ENCODE measurements around the gene RAET1G. TPM values are rescaled to one million over a fixed set of nuclear protein-coding genes. Genes with fewer than 3 reads are reported as not detected.

RAET1G gene
- total and polyA plus RNA-seq, 2 of the 13 experiments (the other 11 are each of a cell fraction or from before 2014, with no cell fraction given) = not detected

GRCh38 chr6:149899486-149899885, 23.4 kb downstream of the RAET1G start (continued):
- TF ChIP-seq ASH2L (IDR thresholded peaks at IDR 0.05; ENCODE audit: insufficient read length, low read depth, low read length) (no peak), MED13 (CRISPR knock-in tag; IDR thresholded peaks at IDR 0.05) (no peak), MTA1 (CRISPR knock-in tag; IDR thresholded peaks at IDR 0.05; ENCODE audit: borderline replicate concordance) (no peak)

GRCh38 chr6:149898966-149899365, 24.0 kb downstream of the RAET1G start:
- CTCF ChIA-PET (ENCODE audit: low intra/inter-chr PET ratio, low total read pairs) = no interaction called here

More at GRCh38 chr6:149898966-149899365, 24.0 kb downstream of the RAET1G start:
- Histone ChIP-seq H3K27ac (ENCODE audit: extremely low read length, insufficient read depth, low read length) (no peak overlapping the region), H3K4me2 (ENCODE audit: low read depth, low read length) (no peak overlapping the region), H3K4me3 (replicated peaks in 1 of 3; ENCODE audit: insufficient read depth in 1 of 3, low read depth in 2 of 3, low read length in 3 of 3) (no peak overlapping the region), H3K27me3 (ENCODE audit: control insufficient read depth in 1 of 2, insufficient read depth in 2 of 2, low read length in 2 of 2) (peaks cover 7 to 71% of the 10 kb centered on the region in 2 experiments), H3K79me2 (ENCODE audit: insufficient read depth, low read length) (no peaks in the 10 kb centered on the region), H3K9me3 (ENCODE audit: low read length) (no peaks in the 10 kb centered on the region), H3K9ac (ENCODE audit: insufficient read depth, low read depth, low read length) (no peak overlapping the region), H3K4me1 (ENCODE audit: insufficient read depth, low read length) (peaks cover 36% of the 10 kb centered on the region), H4K20me1 (ENCODE audit: insufficient read depth, low read length) (no peaks in the 10 kb centered on the region), H2AFZ (ENCODE audit: low read length) (no peak overlapping the region), H3K36me3 (replicated peaks in 1 of 2; ENCODE audit: control insufficient read depth in 1 of 2, insufficient read depth in 2 of 2, low read length in 2 of 2) (no peaks in the 10 kb centered on the region)
- in situ Hi-C loops (cut with HindIII; ENCODE audit: extremely low pct_ligation_motif_present, low pct_unique_long_range_greater_than_20kb) (no loop called here), intact Hi-C loops (cut with micrococcal nuclease; ENCODE audit: unreplicated experiment) (no loop called here)
- BruUV-seq (replicated peaks) = no TSS peak
- POLR2A ChIA-PET = no interaction called here
- TF ChIP-seq ZBTB20 (CRISPR knock-in tag; IDR thresholded peaks at IDR 0.05; ENCODE audit: borderline replicate concordance, low read depth) (no peak), RBFOX2 (IDR thresholded peaks at IDR 0.05; ENCODE audit: low read depth, low read length) (no peak), ZNF251 (CRISPR knock-in tag; IDR thresholded peaks at IDR 0.05) (no peak), DR1 (CRISPR knock-in tag; IDR thresholded peaks at IDR 0.05) (no peak), BRD4 (CRISPR knock-in tag; IDR thresholded peaks at IDR 0.05) (no peak), ZNF460 (CRISPR knock-in tag; IDR thresholded peaks at IDR 0.05; ENCODE audit: borderline replicate concordance) (no peak), SMYD3 (CRISPR knock-in tag; IDR thresholded peaks at IDR 0.05) (no peak)
- WGBS (ENCODE audit: low lambda C conversion rate) = 51% methylated on average over 9 of the region's 9 CpGs
- FAIRE-seq = no peak
- no peak for DNase-seq (ENCODE audit: low spot score)
- no peak for ATAC-seq
